HG02970 (cell line): ENCODE data around the gene KCNJ10.

Experiments
- ATAC-seq: cut with Tn5 transposase; IDR thresholded peaks from one replicate; pipeline ENCODE4 v1.9.1; 2021; ENCODE audit warnings: mild to moderate bottlenecking, moderate library complexity, moderate number of reproducible peaks; ENCODE audit not compliant: unreplicated experiment, low FRiP score

The KCNJ10 gene

GRCh38 chr1:160099716-160100375 lies 29.9 kb upstream of the KCNJ10 start:
- ATAC-seq = no peak

- peak; percentile 85 for ATAC-seq
Measured at GRCh38 chr1:160098852-160099561, 29.0 kb upstream of the KCNJ10 start.

GRCh38 chr1:160097911-160098851 lies 28.2 kb upstream of the KCNJ10 start, which contains the start of gene IGSF8:
IGSF8 (minus strand) TSS chr1:160098619; CDS start chr1:160098472, 147 bp downstream.
- peak; percentile 51 for ATAC-seq

GRCh38 chr1:160097151-160097910 lies 27.4 kb upstream of the KCNJ10 start:
- no peak for ATAC-seq

GRCh38 chr1:160096274-160097116 lies 26.5 kb upstream of the KCNJ10 start:
- no peak for ATAC-seq

GRCh38 chr1:160095382-160096105 lies 25.6 kb upstream of the KCNJ10 start:
- no peak for ATAC-seq

- no peak for ATAC-seq
Measured at GRCh38 chr1:160094806-160095205, 24.8 kb upstream of the KCNJ10 start.

- no peak for ATAC-seq
Measured at GRCh38 chr1:160094291-160094625, 24.3 kb upstream of the KCNJ10 start.

- ATAC-seq = no peak
Measured at GRCh38 chr1:160093624-160094290, 23.8 kb upstream of the KCNJ10 start.

- no peak for ATAC-seq
Measured at GRCh38 chr1:160093069-160093395, 23.1 kb upstream of the KCNJ10 start.

GRCh38 chr1:160092366-160093068 lies 22.6 kb upstream of the KCNJ10 start:
- no peak for ATAC-seq

GRCh38 chr1:160091666-160092223 lies 21.8 kb upstream of the KCNJ10 start:
- no peak for ATAC-seq

GRCh38 chr1:160090760-160091159 lies 20.8 kb upstream of the KCNJ10 start:
- no peak for ATAC-seq

- no peak for ATAC-seq
Measured at GRCh38 chr1:160089883-160090282, 19.9 kb upstream of the KCNJ10 start.

- no peak for ATAC-seq
Measured at GRCh38 chr1:160087118-160087662, 17.2 kb upstream of the KCNJ10 start.

- no peak for ATAC-seq
Measured at GRCh38 chr1:160086456-160086892, 16.5 kb upstream of the KCNJ10 start.
